WI38 (cell line): Measurements from ENCODE around the gene KIF22.

ENCODE experiments used
- H3K4me3 ChIP-seq: 2 replicates; pipeline ENCODE4 v1.5.1; 2011; ENCODE audit warnings: low read depth, mild to moderate bottlenecking, control low read depth, low read length
- CTCF ChIP-seq: IDR thresholded peaks from 2 replicates; pipeline ENCODE4 v1.5.1; 2012; ENCODE audit warnings: low read depth, mild to moderate bottlenecking, control low read depth, low read length

KIF22 gene

GRCh38 chr16:29834079-29834478 lies 43.5 kb downstream of the KIF22 start:
- no peak for TF ChIP-seq CTCF
- H3K4me3 ChIP-seq: no peak overlapping the region

DNA sequence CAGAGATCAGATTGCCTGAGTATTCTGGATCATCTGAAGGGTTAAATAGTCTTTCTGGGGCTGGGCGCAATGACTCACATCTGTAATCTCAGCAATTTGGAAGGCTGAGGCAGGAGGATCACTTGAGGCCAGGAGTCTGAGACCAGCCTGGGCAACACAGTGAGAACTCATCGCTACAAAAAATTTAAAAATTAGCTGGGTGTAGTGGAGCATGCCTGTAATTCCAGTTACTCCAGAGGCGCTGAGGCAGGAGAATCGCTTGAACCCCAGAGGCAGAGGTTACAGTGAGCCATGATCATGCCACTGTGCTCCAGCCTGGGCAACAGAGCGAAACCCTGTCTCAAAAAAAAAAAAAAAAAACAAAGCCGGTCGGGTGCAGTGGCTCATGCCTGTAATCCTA lies 45.4 kb downstream of the KIF22 start:
- no peak for TF ChIP-seq CTCF
- no peak overlapping the region for H3K4me3 ChIP-seq

GRCh38 chr16:29836623-29837022 lies 46.1 kb downstream of the KIF22 start:
- TF ChIP-seq CTCF: no peak
- no peak overlapping the region for H3K4me3 ChIP-seq

DNA sequence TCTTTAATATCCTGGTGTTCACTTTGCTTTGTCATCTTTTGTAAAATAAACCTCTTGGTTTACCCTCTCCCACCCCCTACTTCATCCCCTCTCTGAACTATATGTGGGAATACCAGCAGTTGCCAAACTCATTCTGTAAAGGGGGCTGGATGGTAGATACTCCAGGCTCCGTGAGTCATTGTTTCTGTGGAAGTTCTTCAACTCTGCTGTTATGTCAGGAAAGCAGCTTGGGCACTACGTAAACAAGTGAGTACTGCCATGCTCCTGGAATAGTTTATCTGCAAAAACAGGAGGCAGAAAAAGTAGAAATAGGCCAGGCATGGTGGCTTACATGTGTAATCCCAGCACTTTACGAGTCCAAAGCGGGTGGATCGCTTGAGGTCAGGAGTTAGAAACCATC lies 47.3 kb downstream of the KIF22 start:
- no peak overlapping the region for H3K4me3 ChIP-seq
- TF ChIP-seq CTCF: no peak

DNA sequence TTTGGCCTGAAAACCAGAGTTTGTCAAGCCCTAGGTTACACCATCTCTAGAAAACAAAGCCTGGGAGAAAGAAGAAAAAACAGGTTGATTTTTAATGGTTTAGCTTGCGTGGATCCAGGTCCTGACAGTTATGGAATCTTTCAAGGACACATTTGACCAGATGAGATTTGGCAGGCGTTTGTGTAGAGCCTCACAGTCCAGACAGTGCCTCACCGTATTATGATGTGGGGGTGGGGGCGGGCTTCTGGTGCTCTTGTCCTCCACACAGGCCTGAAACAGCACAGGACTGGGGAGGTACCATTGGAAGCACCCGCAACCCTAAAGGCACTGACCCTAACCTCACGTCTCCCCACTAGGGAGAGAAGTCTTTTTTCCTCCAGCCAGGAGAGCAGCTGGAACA lies 49.3 kb downstream of the KIF22 start:
- TF ChIP-seq CTCF: no peak
- no peak overlapping the region for H3K4me3 ChIP-seq

GRCh38 chr16:29840240-29840639 lies 49.7 kb downstream of the KIF22 start:
- no peak for TF ChIP-seq CTCF
- H3K4me3 ChIP-seq: no peak overlapping the region

- H3K4me3 ChIP-seq: no peak overlapping the region
- no peak for TF ChIP-seq CTCF
These were observed 51.1 kb downstream of the KIF22 start for GRCh38 chr16:29841631-29842030.
